GM19351 (cell line): Measurements from ENCODE around the gene CLDN24.

Experiments
- ATAC-seq: cut with Tn5 transposase; IDR thresholded peaks from one replicate; pipeline ENCODE4 v1.9.1; 2021; ENCODE audit warnings: mild to moderate bottlenecking, moderate library complexity; ENCODE audit not compliant: unreplicated experiment

CLDN24 gene

GRCh38 chr4:183286590-183287308 is 35.5 kb downstream of the CLDN24 start:
- no peak for ATAC-seq

- no peak for ATAC-seq
Measured at GRCh38 chr4:183285886-183286285, 36.3 kb downstream of the CLDN24 start.

- no peak for ATAC-seq
Measured at GRCh38 chr4:183284965-183285364, 37.3 kb downstream of the CLDN24 start.

- ATAC-seq, result no peak
Measured at GRCh38 chr4:183284258-183284785, 37.9 kb downstream of the CLDN24 start.

- no peak for ATAC-seq
Measured at GRCh38 chr4:183276106-183276505, 46.1 kb downstream of the CLDN24 start.

- ATAC-seq, result no peak
Measured at GRCh38 chr4:183272384-183272783, 49.8 kb downstream of the CLDN24 start.
